GM12878 (cell line): ENCODE measurements around the gene XPNPEP3. TPM values are rescaled to one million over a fixed set of nuclear protein-coding genes. Genes with fewer than 3 reads are reported as not detected.
A peak's percentile ranks its signal among the peaks of the same experiment; 100 is the strongest.

Experiments used
- ATAC-seq: fragments of 200-7000 bp; cut with Tn5 transposase; 3 replicates; pipeline ENCODE4 v1.9.1; 2020; ENCODE audit warnings: mild to moderate bottlenecking, moderate library complexity
- BruUV-seq: library from RNA; stranded (reverse); fragments of 400-500 nt; replicated peaks from 2 replicates; lab custom pipeline; 2021; lab: Mats Ljungman, UMichigan
- CTCF ChIA-PET: fragments of 300-600 bp; sonication (Branson Sonifier 250); formaldehyde crosslinking; extraction: SDS; loops from one replicate; lab custom pipeline; 2021; ENCODE audit warnings: inconsistent platforms; lab: Yijun Ruan, JAX
- POLR2A ChIA-PET: fragments of 350-600 bp; formaldehyde crosslinking; extraction: SDS; loops from one replicate; lab custom pipeline; 2021; ENCODE audit warnings: inconsistent platforms; lab: Charles Lee
- RAD21 ChIA-PET: fragments of 300-600 bp; sonication (Branson Sonifier 250); formaldehyde crosslinking; loops from one replicate; lab custom pipeline; 2023; ENCODE audit warnings: antibody characterized with exemption; ENCODE audit not compliant: unreplicated experiment; lab: Charles Lee
- SMC1A ChIA-PET: fragments of 300-600 bp; sonication (Branson Sonifier 250); formaldehyde crosslinking; loops from one replicate; lab custom pipeline; 2023; ENCODE audit not compliant: unreplicated experiment, uncharacterized antibody; lab: Charles Lee
- DNase-seq: peaks from one replicate; pipeline ENCODE4 v3.0.0-alpha.2; 2011; ENCODE audit warnings: low read depth, low spot score
- FAIRE-seq: peaks from 3 replicates; lab custom pipeline; 2011; peaks lifted over from hg19 to GRCh38; lab: Jason Lieb, UNC
- H2AFZ ChIP-seq: 2 replicates; pipeline ENCODE4 v1.6.0; 2011; ENCODE audit warnings: low read depth, low read length, control low read depth; ENCODE audit not compliant: control insufficient read depth
- H3K27ac ChIP-seq: 2 replicates; pipeline ENCODE4 v1.5.1; 2011; ENCODE audit warnings: control low read depth; ENCODE audit not compliant: control insufficient read depth, insufficient read depth
- H3K27me3 ChIP-seq, 2 experiments: replicated peaks in 1 of 2; 2 replicates each; pipeline versions ENCODE4 v1.6.0 to v1.6.1; 2011; ENCODE audit warnings: low read length in 1 of 2; ENCODE audit not compliant: control insufficient read depth in 2 of 2, insufficient read depth in 2 of 2
- H3K36me3 ChIP-seq, 2 experiments: 2 replicates each; pipeline ENCODE4 v1.5.1; 2011; ENCODE audit warnings: low read length in 1 of 2; ENCODE audit not compliant: control insufficient read depth in 2 of 2, insufficient read depth in 2 of 2
- H3K4me1 ChIP-seq: 2 replicates; pipeline ENCODE4 v1.6.1; 2011; ENCODE audit warnings: mild to moderate bottlenecking, low read length, moderate library complexity, mixed read lengths; ENCODE audit not compliant: control insufficient read depth, insufficient read depth
- H3K4me2 ChIP-seq: 2 replicates; pipeline ENCODE4 v1.6.0; 2011; ENCODE audit warnings: control low read depth; ENCODE audit not compliant: control insufficient read depth, insufficient read depth
- H3K4me3 ChIP-seq: fragments of 200-600 bp; sonication (generic); 2 replicates; pipeline ENCODE4 v1.5.1; 2016
- H3K79me2 ChIP-seq: 2 replicates; pipeline ENCODE4 v1.6.0; 2011; ENCODE audit warnings: low read length; ENCODE audit not compliant: control insufficient read depth, insufficient read depth
- H3K9ac ChIP-seq: 2 replicates; pipeline ENCODE4 v1.8.0; 2011; ENCODE audit warnings: low read length, control low read depth, mixed read lengths; ENCODE audit not compliant: control insufficient read depth, insufficient read depth
- H3K9me3 ChIP-seq: replicated peaks from 3 replicates; pipeline ENCODE4 v1.5.1; 2011; ENCODE audit warnings: mild to moderate bottlenecking, low read length; ENCODE audit not compliant: control insufficient read depth, insufficient read depth
- H4K20me1 ChIP-seq: 2 replicates; pipeline ENCODE4 v1.6.0; 2011; ENCODE audit not compliant: control insufficient read depth, insufficient read depth
- BCL3 ChIP-seq: IDR thresholded peaks from 2 replicates; pipeline ENCODE4 v1.6.1; 2011; ENCODE audit warnings: borderline replicate concordance, low read depth, mild to moderate bottlenecking, moderate library complexity, low read length; ENCODE audit not compliant: insufficient read depth, poor library complexity, severe bottlenecking
- ELK1 ChIP-seq: IDR thresholded peaks from 2 replicates; pipeline ENCODE4 v1.6.1; 2012; ENCODE audit warnings: low read depth, low read length, improper control_type of control experiment
- IRF4 ChIP-seq: IDR thresholded peaks from 2 replicates; pipeline ENCODE4 v1.6.1; 2011; ENCODE audit warnings: low read depth, low read length
- KLF5 ChIP-seq: fragments of 450-650 bp; IDR thresholded peaks from 2 replicates; pipeline ENCODE4 v1.6.1; 2014; ENCODE audit warnings: mild to moderate bottlenecking; ENCODE audit not compliant: partially characterized antibody
- NR2C2 ChIP-seq: IDR thresholded peaks from 2 replicates; pipeline ENCODE4 v1.6.1; 2011; ENCODE audit warnings: borderline replicate concordance, low read depth; ENCODE audit not compliant: control insufficient read depth, insufficient read length
- SKIL ChIP-seq: fragments of 450-650 bp; IDR thresholded peaks from 2 replicates; pipeline ENCODE4 v1.6.1; 2017; ENCODE audit warnings: mild to moderate bottlenecking, low read depth, inconsistent platforms; ENCODE audit not compliant: poor library complexity, severe bottlenecking
- SMC3 ChIP-seq: IDR thresholded peaks from 2 replicates; pipeline ENCODE4 v1.6.1; 2011; ENCODE audit warnings: low read length, improper control_type of control experiment, borderline replicate concordance
- USF1 ChIP-seq: IDR thresholded peaks from 2 replicates; pipeline ENCODE4 v1.6.1; 2011; ENCODE audit warnings: borderline replicate concordance, low read depth, mild to moderate bottlenecking, moderate library complexity, mixed read lengths, low read length; ENCODE audit not compliant: insufficient read depth; ENCODE audit errors: extremely low read length
- ZBTB40 ChIP-seq: fragments of 450-650 bp; IDR thresholded peaks from 2 replicates; pipeline ENCODE4 v1.6.1; 2016; ENCODE audit warnings: mild to moderate bottlenecking, moderate library complexity, borderline replicate concordance
- WGBS: methylation state at CpG from one replicate; pipeline ENCODE4 v1.1.6; 2016; ENCODE audit warnings: low lambda C conversion rate; ENCODE audit not compliant: insufficient replicate concordance, insufficient coverage; ENCODE audit errors: missing lambda C conversion rate; 5-methylcytosine and 5-hydroxymethylcytosine counted together
- in situ Hi-C: fragments of 300-500 bp; cut with MboI; formaldehyde crosslinking; loops from 9 replicates; pipeline ENCODE4 v1.14.3; 2018; ENCODE audit warnings: mixed read lengths
- intact Hi-C: fragments of 100-400 bp; cut with micrococcal nuclease; formaldehyde crosslinking; loops from one replicate; pipeline ENCODE4 v1.14.2; 2022; ENCODE audit not compliant: unreplicated experiment
- polyA plus RNA-seq, 11 experiments: library from polyadenylated mRNA; depleted of rRNA in 4 of 11; unstranded in 6 of 11; stranded (reverse) in 5 of 11; fragments of >200 nt; fragmentation: Nextera tagmentation in 4 of 11; fragmentation: Illumina TruSeq in 1 of 11; extraction: Ambion mirVana in 4 of 11; extraction: Trizol in 1 of 11; gene quantifications; 1 replicate in 1 of 11; 2 replicates in 10 of 11; pipeline versions ENCODE4 v1.2.1 to v1.2.3, GENCODE V29; 2011 to 2016; ENCODE audit warnings: inconsistent platforms in 2 of 11, missing spikeins in 2 of 11, low read depth in 1 of 11
- total RNA-seq, 4 experiments: library from RNA; depleted of rRNA in 3 of 4; stranded (reverse); fragments of >200 nt in 3 of 4; fragmentation: Illumina TruSeq in 1 of 4; extraction: Trizol in 1 of 4; gene quantifications; 2 replicates each; pipeline versions ENCODE4 v1.2.1 to v1.2.3, GENCODE V29; 2013 to 2021

The XPNPEP3 gene
- total and polyA plus RNA-seq, 10 of the 15 experiments (the other 5 are each of a cell fraction or from before 2014, with no cell fraction given) = 6.7 to 19.9 (median 11.7) TPM

- in situ Hi-C loops (loop anchor here (5.0 kb wide), 1 partner anchor 136 kb away; no protein-coding TSS in a partner anchor), intact Hi-C loops (loop anchor here (1.0 to 5.0 kb wide), 3 partner anchors 71 to 140 kb away; no protein-coding TSS in a partner anchor)
- Histone ChIP-seq H3K79me2 (peaks cover 43% of the 10 kb centered on the region), H3K4me3 (peak within 1 kb of the TSS; percentile 98), H3K27ac (peak within 1 kb of the TSS; percentile 99), H3K9me3 (no peaks in the 10 kb centered on the region), H3K4me1 (peaks cover 2% of the 10 kb centered on the region; the same call in 1 of the 2 replicates), H2AFZ (peak within 1 kb of the TSS; percentile 79), H3K4me2 (peak within 1 kb of the TSS; percentile 85), H3K27me3 (no peaks in the 10 kb centered on the region), H4K20me1 (no peaks in the 10 kb centered on the region), H3K36me3 (peaks cover 0 to 10% of the 10 kb centered on the region in 2 experiments; a peak in 2 of 4 replicates), H3K9ac (peak within 1 kb of the TSS; percentile 99)
- 1% methylated on average over 46 of the region's 86 CpGs for WGBS
- no TSS peak for BruUV-seq
- POLR2A ChIA-PET = interaction anchor here (0.6 to 3.0 kb wide), 14 partner anchors 9 to 256 kb away, joined by 3 to 31 read pairs (median 8); partner anchors contain the start of gene EP300
- CTCF ChIA-PET = interaction anchor here (1.0 to 2.4 kb wide), 5 partner anchors 29 to 195 kb away, joined by 3 to 22 read pairs (median 3); no protein-coding TSS in a partner anchor
- FAIRE-seq = peak; percentile 94
- peak; percentile 92 for ATAC-seq
- SMC1A ChIA-PET = interaction anchor here (0.8 to 3.6 kb wide), 9 partner anchors 70 to 286 kb away, joined by 3 to 30 read pairs (median 4); no protein-coding TSS in a partner anchor
- peak; percentile 93 for DNase-seq
- RAD21 ChIA-PET = interaction anchor here (0.6 to 3.9 kb wide), 13 partner anchors 28 to 430 kb away, joined by 3 to 42 read pairs (median 3); partner anchors contain the start of genes EP300 and TEF
- TF ChIP-seq USF1 = peak; percentile 88
- TF ChIP-seq KLF5 = peak; percentile 79
- no peak for TF ChIP-seq SKIL
- peak; percentile 33 for TF ChIP-seq BCL3
- peak; percentile 78; the same call in 1 of the 2 replicates for TF ChIP-seq ZBTB40
- TF ChIP-seq SMC3 = no peak
- TF ChIP-seq NR2C2 = no peak
- no peak for TF ChIP-seq IRF4
- TF ChIP-seq ELK1 = 0 out of 2 replicates have a peak, but pooled peaks have one; percentile 34
Observed at GRCh38 chr22:40950962-40951794, 94.2 kb downstream of the XPNPEP3 start, which contains the start of gene RBX1. TSS of gene RBX1 (plus strand) at chr22:40951378. CDS start at chr22:40951399, 21 bp downstream.
